ENCODE measurements around the gene NUP155. TPM values are rescaled to one million over a fixed set of nuclear protein-coding genes. Genes with fewer than 3 reads are reported as not detected.
"Not testable (repeated sequence)": the region's sequence is repeated elsewhere in the genome, so short reads cannot be mapped to it uniquely, and the experiment has no call there.

The NUP155 gene
- polyA plus RNA-seq, 4 donors: 23.4 to 31.0 (median 25.0) TPM

DNA sequence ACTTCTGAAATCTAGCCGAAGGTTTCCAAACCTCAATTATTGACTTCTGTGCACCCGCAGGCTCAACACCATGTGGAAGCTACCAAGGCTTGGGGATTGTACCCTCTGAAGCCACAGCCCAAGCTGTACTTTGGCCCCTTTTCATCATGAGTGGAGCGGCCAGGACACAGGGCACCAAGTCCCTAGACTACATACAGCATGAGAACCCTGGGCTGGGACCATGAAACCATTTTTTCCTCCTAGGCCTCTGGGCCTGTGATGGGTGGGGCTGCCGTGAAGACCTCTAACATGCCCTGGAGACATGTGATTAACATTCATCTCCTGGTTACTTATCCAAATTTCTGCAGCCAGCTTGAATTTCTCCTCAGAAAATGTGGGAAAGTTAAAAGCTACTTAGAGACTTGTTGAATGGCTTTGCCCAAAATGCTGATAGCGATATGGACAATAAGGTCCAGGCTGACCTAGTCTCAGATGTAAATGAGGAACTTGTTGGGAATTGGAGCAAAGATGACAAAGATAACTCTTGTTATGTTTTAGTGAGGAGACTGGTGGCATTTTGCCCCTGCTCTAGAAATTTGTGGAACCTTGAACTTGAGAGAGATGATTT, 87.6 kb downstream of the NUP155 start:
- DNase-seq (ENCODE audit: low read depth in 4 of 4, low spot score in 2 of 4): no peak

GRCh38 chr5:37275511-37275910, 95.4 kb downstream of the NUP155 start:
- no peak for DNase-seq (ENCODE audit: low read depth in 4 of 4, low spot score in 2 of 4)

DNA sequence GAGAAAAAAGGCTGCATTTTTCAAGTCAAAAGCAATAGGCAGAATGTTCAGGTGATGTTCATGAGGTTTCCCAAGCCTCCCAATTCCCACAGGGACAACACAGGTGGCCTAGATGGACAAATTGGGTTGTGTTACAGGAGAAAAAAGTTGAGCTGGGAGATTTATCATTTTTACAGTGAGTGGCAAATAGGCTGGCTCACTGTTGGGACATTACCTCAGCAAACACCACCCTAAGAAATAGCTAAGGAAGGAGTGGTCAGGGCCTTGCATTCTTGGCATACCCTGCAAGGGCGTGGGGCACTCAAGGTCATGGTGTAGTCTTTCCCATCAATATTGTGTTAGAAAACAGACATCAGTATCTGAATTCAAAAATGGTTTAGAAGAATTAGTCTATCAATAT, 98.4 kb downstream of the NUP155 start:
- DNase-seq (ENCODE audit: low read depth in 4 of 4, low spot score in 2 of 4): no peak

DNA sequence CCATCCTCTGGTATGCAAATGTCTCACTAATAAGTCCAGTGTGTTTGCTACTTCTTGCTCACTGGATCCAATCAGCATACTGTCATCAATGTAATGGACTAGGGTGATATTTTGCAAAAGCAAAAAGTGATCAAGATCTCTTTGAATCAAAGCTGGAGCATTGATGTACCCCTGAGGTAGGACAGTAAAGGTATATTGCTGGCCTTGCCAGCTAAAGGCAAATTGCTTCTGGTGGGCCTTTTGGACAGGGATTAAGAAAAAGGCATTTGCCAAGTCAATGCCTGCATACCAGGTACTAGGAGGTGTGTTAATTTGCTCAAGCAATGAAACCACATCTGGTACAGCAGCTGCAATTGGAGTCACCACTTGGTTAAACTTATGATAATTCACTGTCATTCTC, 102.8 kb downstream of the NUP155 start:
- not testable (repeated sequence) for DNase-seq (ENCODE audit: low read depth in 4 of 4, low spot score in 2 of 4)

DNA sequence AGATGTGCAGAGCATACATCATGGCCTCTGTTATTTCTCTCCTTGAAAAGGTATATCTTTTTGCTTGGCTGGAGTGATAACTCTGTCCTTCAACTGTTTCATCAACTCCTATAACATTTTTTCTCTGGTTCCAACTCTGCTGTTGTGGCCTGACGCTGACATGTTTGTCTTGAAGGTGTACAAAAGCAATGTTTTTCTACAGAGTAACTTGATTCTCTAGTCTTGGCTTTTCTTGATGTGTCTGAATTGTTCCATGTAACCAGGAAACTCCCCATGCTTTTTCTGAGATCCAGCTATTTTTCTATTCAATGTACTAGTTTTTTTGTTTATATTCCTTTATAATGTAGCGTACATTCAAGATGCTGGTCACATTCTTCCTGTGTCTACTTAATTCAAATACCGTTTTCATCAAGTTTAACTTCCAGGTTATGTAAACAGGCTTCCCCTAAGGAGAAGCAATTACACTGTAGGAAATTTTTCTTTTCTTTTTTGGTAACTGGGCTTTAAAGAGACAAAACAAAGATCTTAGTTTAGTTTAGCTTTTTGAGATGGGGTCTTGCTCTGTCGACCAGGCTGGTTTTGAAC, 115.0 kb downstream of the NUP155 start:
- no peak for DNase-seq (ENCODE audit: low read depth in 4 of 4, low spot score in 2 of 4)

DNA sequence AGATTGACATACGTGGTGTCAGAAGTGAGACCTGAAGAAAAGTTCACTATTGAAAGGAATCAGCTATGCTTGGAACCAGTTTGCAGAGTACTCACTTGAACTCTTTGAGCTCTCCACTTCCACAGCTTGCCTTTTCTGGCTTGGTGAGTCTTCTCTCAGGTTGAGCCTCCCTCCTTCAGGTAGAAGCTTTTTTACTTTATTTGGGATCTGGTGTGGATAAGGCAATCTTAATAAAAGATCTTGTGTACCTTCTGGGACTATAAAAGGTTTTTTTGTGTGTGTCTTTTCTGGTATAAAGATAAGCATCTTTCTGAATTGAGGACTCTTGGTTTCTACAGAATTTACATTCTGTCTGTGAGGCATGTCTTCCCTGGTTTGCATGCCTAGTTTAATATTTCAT, 116.3 kb downstream of the NUP155 start:
- no peak for DNase-seq (ENCODE audit: low read depth in 4 of 4, low spot score in 2 of 4)

DNA sequence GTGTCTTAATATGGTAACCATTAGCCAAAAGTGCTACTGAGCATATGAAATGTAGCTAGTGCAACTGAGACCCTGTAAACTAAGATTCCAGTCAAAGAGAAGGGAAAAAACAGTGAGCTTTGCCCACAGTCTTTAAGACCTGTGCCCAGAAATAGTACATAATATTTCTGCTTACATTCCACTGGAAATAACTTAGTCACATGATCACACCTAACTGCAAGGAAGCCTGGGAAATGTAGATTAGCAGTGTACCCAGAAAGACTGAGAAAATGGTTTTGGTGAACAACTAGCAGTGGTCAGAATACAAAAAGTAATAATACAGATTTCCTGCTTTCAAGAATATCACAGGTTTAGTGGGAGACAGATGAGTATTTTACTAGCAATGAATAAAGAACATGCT, 119.2 kb downstream of the NUP155 start:
- no peak for DNase-seq (ENCODE audit: low read depth in 4 of 4, low spot score in 2 of 4)

GRCh38 chr5:37249815-37250164, 121.1 kb downstream of the NUP155 start:
- DNase-seq (ENCODE audit: low read depth in 4 of 4, low spot score in 2 of 4): no peak

- DNase-seq (ENCODE audit: low read depth in 4 of 4, low spot score in 2 of 4): peak; percentile 41 to 72 (median 66)
These were observed 121.7 kb downstream of the NUP155 start, which contains the start of gene CPLANE1 for GRCh38 chr5:37248970-37249814. TSS of gene CPLANE1 (minus strand) at chr5:37249376. CDS start at chr5:37247698, 1,678 bp downstream.

- DNase-seq (ENCODE audit: low read depth in 4 of 4, low spot score in 2 of 4): peak in 2 of 4 donors; percentile 7 to 39
These were observed 122.4 kb downstream of the NUP155 start for GRCh38 chr5:37248421-37248969.

DNA sequence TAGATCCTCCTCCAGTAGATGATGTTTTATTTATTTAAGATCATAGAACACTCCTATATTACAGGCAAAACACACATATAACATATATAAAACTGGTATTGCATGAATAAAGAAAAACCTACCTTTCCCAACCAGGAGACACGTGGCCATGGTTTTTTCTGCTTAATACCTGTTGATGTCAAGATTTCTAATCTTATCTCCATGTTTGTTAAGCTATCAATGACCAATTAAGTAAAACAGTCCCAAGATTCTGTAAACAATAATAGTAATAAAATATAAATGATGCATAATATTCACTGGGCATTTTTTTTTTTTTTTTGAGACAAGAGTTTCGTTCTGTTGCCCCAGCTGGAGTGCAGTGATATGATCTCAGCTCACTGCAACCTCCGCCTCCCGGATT, 123.4 kb downstream of the NUP155 start:
- no peak for DNase-seq (ENCODE audit: low read depth in 4 of 4, low spot score in 2 of 4)

DNA sequence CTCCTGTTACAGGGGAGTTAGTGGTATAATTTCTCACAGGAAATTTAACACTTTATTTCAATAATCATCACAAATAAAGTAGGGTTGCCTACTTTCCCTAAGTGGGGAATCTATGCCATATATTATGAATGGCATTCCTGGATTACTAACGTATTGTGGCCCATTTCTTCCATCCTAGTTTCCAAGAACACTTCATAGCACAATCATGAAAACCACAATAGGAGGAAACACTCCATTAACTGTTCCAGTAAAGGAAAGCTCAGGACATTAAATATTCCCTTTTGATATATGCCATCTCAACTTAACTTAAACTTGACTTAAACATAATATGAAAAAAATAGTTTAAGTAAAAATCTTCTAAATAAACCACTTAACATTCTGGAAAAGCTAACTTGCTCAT, 123.9 kb downstream of the NUP155 start:
- DNase-seq (ENCODE audit: low read depth in 4 of 4, low spot score in 2 of 4): no peak

Other genes with a start within 250 kb of the NUP155 start
- gene CPLANE1, start 121.7 kb downstream of the NUP155 start, polyA plus RNA-seq (ENCODE audit: insufficient read length in 4 of 4): 10 to 100 TPM; 23.8 to 35.6 (median 31.0) TPM
- gene WDR70, start 8.2 kb upstream of the NUP155 start, polyA plus RNA-seq (ENCODE audit: insufficient read length in 4 of 4): 10 to 100 TPM; 45.6 to 54.5 (median 53.2) TPM